ENCODE results near the gene NCAPG2.

GRCh38 chr7:158745057-158745715 is 40.6 kb upstream of the NCAPG2 start:
- TF ChIP-seq, protein P1, sequence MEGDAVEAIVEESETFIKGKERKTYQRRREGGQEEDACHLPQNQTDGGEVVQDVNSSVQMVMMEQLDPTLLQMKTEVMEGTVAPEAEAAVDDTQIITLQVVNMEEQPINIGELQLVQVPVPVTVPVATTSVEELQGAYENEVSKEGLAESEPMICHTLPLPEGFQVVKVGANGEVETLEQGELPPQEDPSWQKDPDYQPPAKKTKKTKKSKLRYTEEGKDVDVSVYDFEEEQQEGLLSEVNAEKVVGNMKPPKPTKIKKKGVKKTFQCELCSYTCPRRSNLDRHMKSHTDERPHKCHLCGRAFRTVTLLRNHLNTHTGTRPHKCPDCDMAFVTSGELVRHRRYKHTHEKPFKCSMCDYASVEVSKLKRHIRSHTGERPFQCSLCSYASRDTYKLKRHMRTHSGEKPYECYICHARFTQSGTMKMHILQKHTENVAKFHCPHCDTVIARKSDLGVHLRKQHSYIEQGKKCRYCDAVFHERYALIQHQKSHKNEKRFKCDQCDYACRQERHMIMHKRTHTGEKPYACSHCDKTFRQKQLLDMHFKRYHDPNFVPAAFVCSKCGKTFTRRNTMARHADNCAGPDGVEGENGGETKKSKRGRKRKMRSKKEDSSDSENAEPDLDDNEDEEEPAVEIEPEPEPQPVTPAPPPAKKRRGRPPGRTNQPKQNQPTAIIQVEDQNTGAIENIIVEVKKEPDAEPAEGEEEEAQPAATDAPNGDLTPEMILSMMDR (IDR thresholded peaks at IDR 0.05) = no peak
- TF ChIP-seq POLR2A (IDR thresholded peaks at IDR 0.05) (no peak), POLR2AphosphoS5 (IDR thresholded peaks at IDR 0.05) (no peak)

Data from gastroesophageal sphincter (tissue), 3 donors.